Measurements from ENCODE around the gene AP5S1.

The AP5S1 gene

GRCh38 chr20:3848565-3848964, 28.2 kb downstream of the AP5S1 start:
- H3K9me3 ChIP-seq (ENCODE audit: insufficient read depth, low read depth, low read length): no peaks in the 10 kb centered on the region
- peaks cover 12% of the 10 kb centered on the region for H3K4me1 ChIP-seq (ENCODE audit: insufficient read depth, low read length, poor library complexity, severe bottlenecking)
- H3K4me2 ChIP-seq (ENCODE audit: low read depth, low read length, poor library complexity, severe bottlenecking): peak overlapping the region; percentile 89
- no peaks in the 10 kb centered on the region for H3K27me3 ChIP-seq (ENCODE audit: insufficient read depth, low read length, poor library complexity, severe bottlenecking)
- peaks cover 31% of the 10 kb centered on the region for H3K79me2 ChIP-seq (ENCODE audit: insufficient read depth, low read length)
- H3K4me3 ChIP-seq (ENCODE audit: low read length, poor library complexity, severe bottlenecking): no peak overlapping the region
- TF ChIP-seq CTCF (conservative IDR thresholded peaks at IDR 0.05; ENCODE audit: low read length) (no peak), EZH2phosphoT487 (IDR thresholded peaks at IDR 0.05; ENCODE audit: borderline replicate concordance) (no peak)
- H4K20me1 ChIP-seq (ENCODE audit: insufficient read depth, low read length, poor library complexity, severe bottlenecking): peaks cover 17% of the 10 kb centered on the region
- H3K9me2 ChIP-seq (replicated peaks; ENCODE audit: low read depth, low read length): no peaks in the 10 kb centered on the region
- no peaks in the 10 kb centered on the region for H3K36me3 ChIP-seq (ENCODE audit: insufficient read depth, low read length)
- no peaks in the 10 kb centered on the region for H3F3A ChIP-seq (ENCODE audit: low read depth)
- no peak overlapping the region for H2AFZ ChIP-seq (ENCODE audit: low read length)
- peak overlapping the region; percentile 91 for H3K9ac ChIP-seq (ENCODE audit: low read depth, low read length, poor library complexity, severe bottlenecking)

- Histone ChIP-seq H3K9me3 (ENCODE audit: insufficient read depth, low read depth, low read length) (no peaks in the 10 kb centered on the region), H3K9ac (ENCODE audit: low read depth, low read length, poor library complexity, severe bottlenecking) (no peak overlapping the region), H3K9me2 (replicated peaks; ENCODE audit: low read depth, low read length) (no peaks in the 10 kb centered on the region), H4K20me1 (ENCODE audit: insufficient read depth, low read length, poor library complexity, severe bottlenecking) (no peaks in the 10 kb centered on the region), H3F3A (ENCODE audit: low read depth) (no peaks in the 10 kb centered on the region), H3K36me3 (ENCODE audit: insufficient read depth, low read length) (peaks cover 12% of the 10 kb centered on the region; the same call in 1 of the 2 replicates), H2AFZ (ENCODE audit: low read length) (no peak overlapping the region), H3K27me3 (ENCODE audit: insufficient read depth, low read length, poor library complexity, severe bottlenecking) (no peaks in the 10 kb centered on the region), H3K4me3 (ENCODE audit: low read length, poor library complexity, severe bottlenecking) (no peak overlapping the region), H3K4me1 (ENCODE audit: insufficient read depth, low read length, poor library complexity, severe bottlenecking) (no peaks in the 10 kb centered on the region), H3K4me2 (ENCODE audit: low read depth, low read length, poor library complexity, severe bottlenecking) (no peak overlapping the region), H3K79me2 (ENCODE audit: insufficient read depth, low read length) (0 out of 2 replicates have a peak, but pooled peaks cover 4% of the 10 kb centered on the region)
- TF ChIP-seq EZH2phosphoT487 (IDR thresholded peaks at IDR 0.05; ENCODE audit: borderline replicate concordance) (no peak), CTCF (conservative IDR thresholded peaks at IDR 0.05; ENCODE audit: low read length) (no peak)
Observed at GRCh38 chr20:3854462-3854871, 34.1 kb downstream of the AP5S1 start.

- no peaks in the 10 kb centered on the region for H3K4me1 ChIP-seq (ENCODE audit: insufficient read depth, low read length, poor library complexity, severe bottlenecking)
- no peak overlapping the region for H3K9ac ChIP-seq (ENCODE audit: low read depth, low read length, poor library complexity, severe bottlenecking)
- H3K27me3 ChIP-seq (ENCODE audit: insufficient read depth, low read length, poor library complexity, severe bottlenecking): no peaks in the 10 kb centered on the region
- H3F3A ChIP-seq (ENCODE audit: low read depth): no peaks in the 10 kb centered on the region
- no peaks in the 10 kb centered on the region for H3K9me3 ChIP-seq (ENCODE audit: insufficient read depth, low read depth, low read length)
- H3K4me3 ChIP-seq (ENCODE audit: low read length, poor library complexity, severe bottlenecking): no peak overlapping the region
- peaks cover 22% of the 10 kb centered on the region for H3K36me3 ChIP-seq (ENCODE audit: insufficient read depth, low read length)
- no peaks in the 10 kb centered on the region for H3K9me2 ChIP-seq (replicated peaks; ENCODE audit: low read depth, low read length)
- no peak overlapping the region for H2AFZ ChIP-seq (ENCODE audit: low read length)
- no peak for TF ChIP-seq CTCF (conservative IDR thresholded peaks at IDR 0.05; ENCODE audit: low read length)
- TF ChIP-seq EZH2phosphoT487 (IDR thresholded peaks at IDR 0.05; ENCODE audit: borderline replicate concordance): no peak
- no peaks in the 10 kb centered on the region for H4K20me1 ChIP-seq (ENCODE audit: insufficient read depth, low read length, poor library complexity, severe bottlenecking)
- H3K4me2 ChIP-seq (ENCODE audit: low read depth, low read length, poor library complexity, severe bottlenecking): no peak overlapping the region
- H3K79me2 ChIP-seq (ENCODE audit: insufficient read depth, low read length): no peaks in the 10 kb centered on the region
Observed at GRCh38 chr20:3857405-3857804, 37.1 kb downstream of the AP5S1 start.
